GM12864 (cell line): ENCODE results near the gene LPP.

Experiments
- DNase-seq: peaks from one replicate; pipeline ENCODE4 v3.0.0-alpha.2; 2011; ENCODE audit warnings: low read depth
- H3K4me3 ChIP-seq: 2 replicates; pipeline ENCODE4 v1.5.1; 2011; ENCODE audit warnings: mild to moderate bottlenecking, low read depth, low read length, control low read depth
- TF ChIP-seq, protein P1 (sequence below): IDR thresholded peaks from 2 replicates; pipeline ENCODE4 v1.5.1; 2011; ENCODE audit warnings: low read depth, mild to moderate bottlenecking, moderate library complexity, low read length, control low read depth, inconsistent platforms; ENCODE audit errors: missing control alignments

Gene LPP

DNA sequence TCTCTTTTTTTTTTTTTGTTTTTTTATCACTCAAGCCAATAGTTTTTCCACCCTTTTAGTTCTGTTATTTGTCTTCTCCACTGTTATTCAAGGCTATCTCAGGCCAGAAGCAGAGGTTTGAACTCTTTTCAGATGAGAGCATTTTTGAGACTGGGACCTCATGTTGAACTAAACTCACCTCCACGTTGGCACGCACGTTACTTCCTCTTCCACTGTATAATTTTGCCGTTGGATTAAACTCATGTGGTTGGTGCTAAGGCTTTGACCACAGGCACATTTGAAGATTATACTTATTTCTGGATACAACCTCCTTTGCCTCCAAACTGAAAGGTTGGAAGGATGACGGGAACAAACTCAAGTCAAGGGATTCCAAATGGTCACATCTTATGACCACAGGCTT, 516.5 kb downstream of the LPP start:
- TF ChIP-seq, protein P1, sequence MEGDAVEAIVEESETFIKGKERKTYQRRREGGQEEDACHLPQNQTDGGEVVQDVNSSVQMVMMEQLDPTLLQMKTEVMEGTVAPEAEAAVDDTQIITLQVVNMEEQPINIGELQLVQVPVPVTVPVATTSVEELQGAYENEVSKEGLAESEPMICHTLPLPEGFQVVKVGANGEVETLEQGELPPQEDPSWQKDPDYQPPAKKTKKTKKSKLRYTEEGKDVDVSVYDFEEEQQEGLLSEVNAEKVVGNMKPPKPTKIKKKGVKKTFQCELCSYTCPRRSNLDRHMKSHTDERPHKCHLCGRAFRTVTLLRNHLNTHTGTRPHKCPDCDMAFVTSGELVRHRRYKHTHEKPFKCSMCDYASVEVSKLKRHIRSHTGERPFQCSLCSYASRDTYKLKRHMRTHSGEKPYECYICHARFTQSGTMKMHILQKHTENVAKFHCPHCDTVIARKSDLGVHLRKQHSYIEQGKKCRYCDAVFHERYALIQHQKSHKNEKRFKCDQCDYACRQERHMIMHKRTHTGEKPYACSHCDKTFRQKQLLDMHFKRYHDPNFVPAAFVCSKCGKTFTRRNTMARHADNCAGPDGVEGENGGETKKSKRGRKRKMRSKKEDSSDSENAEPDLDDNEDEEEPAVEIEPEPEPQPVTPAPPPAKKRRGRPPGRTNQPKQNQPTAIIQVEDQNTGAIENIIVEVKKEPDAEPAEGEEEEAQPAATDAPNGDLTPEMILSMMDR, result no peak
- H3K4me3 ChIP-seq, result no peak overlapping the region
- no peak for DNase-seq

DNA sequence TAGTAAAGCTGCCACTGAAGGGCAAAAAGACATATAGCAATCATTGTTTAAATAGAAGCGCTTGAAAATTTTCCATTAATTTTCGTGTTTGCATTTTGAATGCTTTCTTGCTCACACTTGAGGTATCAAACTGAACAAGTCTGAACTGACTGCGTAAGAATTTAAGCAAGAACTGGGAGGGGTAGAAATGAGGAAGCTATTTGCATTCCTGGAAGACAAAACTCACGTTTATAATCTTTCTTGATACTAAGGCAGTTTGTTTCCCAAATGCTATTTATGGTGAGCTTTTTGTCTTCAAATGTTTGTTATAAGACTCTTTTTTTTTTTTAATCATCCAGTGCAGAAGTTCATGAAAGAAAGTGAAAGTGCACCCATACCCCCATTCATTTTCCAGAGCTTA, 518.0 kb downstream of the LPP start:
- no peak overlapping the region for H3K4me3 ChIP-seq
- TF ChIP-seq, protein P1, result no peak
- no peak for DNase-seq

DNA sequence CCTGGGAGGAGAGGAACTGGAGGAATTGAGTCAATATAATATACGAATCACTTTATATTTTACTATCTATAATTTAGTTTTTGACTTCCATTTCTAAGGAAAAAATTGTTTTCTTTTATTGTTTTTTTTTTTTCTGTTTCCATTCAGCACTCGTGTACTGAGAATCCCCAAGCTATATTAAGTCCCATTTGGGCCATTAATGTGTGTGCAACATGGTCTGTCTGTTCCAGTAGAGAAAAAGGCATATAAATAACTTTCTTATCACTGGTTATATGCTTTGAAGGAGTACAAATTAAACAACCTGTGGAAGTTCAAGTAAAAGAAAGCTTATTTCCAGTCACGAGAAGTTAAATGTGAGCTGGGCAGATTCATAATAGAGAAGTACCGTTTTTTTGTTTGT, 518.9 kb downstream of the LPP start:
- DNase-seq, result no peak
- no peak overlapping the region for H3K4me3 ChIP-seq
- TF ChIP-seq, protein P1, result no peak

DNA sequence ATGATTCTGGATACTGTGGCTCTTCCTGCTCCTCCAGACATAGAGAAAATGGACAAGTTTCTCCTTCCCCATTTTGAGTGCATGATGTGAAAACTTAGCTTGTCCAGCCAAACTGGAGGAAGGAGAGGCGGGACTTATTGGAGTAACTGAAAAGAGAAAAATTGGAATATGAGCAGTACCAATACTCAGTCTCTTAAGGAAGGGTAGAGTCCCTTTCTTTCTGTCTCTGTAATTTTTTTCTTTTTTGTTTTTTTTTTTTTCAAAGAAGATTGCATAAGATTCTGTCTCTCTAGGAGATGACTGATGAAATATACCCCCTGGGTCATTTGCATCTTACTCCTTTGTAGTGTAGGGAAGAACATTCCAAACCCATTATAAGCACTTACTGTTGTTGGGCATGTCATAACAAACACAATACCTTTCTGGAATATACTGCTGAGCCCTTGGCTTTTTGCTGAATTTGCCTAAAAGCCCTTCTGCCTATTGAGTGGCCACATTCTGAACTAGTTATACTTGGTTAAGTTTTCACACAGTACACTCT, 519.8 kb downstream of the LPP start:
- DNase-seq, result no peak
- TF ChIP-seq, protein P1, result no peak
- H3K4me3 ChIP-seq, result no peak overlapping the region

DNA sequence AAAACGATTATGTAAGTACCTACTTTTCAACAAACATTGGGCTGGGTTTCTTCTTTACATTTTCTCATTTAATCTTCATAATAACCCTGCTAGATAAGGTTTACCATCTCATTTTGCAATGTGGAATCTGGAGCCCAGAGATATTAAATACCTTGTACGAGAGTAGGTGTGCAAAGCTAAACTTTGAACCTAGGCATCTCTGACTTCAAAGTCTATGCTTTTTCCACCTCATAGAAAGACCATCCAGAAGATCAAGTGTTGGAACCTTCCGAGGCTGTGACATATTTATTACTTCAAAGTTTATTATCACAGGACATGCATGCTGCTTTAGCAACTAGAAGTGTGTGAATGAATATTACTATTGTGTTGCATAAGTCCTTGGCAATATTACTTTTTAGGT, 520.6 kb downstream of the LPP start:
- DNase-seq, result no peak
- TF ChIP-seq, protein P1, result no peak
- no peak overlapping the region for H3K4me3 ChIP-seq

DNA sequence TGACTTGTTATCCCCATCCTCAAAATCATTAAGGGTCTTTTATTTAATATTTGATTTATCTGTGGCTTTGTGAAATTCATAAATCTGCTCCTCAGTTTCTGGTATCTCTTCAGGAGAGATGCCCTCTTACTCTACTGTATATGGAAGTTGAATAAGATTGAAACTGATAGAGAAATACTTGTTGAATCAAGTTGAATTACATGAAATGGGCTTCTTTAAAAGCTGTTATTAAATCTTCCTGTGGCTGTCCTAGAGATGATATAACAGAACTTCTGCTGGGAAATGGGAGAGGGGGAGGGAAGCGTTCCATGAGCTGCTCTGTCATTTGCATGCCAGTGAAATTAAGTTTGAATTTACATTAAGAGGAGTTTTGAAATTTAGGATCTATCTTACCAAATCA, 523.4 kb downstream of the LPP start:
- no peak overlapping the region for H3K4me3 ChIP-seq
- no peak for DNase-seq
- TF ChIP-seq, protein P1, result no peak

DNA sequence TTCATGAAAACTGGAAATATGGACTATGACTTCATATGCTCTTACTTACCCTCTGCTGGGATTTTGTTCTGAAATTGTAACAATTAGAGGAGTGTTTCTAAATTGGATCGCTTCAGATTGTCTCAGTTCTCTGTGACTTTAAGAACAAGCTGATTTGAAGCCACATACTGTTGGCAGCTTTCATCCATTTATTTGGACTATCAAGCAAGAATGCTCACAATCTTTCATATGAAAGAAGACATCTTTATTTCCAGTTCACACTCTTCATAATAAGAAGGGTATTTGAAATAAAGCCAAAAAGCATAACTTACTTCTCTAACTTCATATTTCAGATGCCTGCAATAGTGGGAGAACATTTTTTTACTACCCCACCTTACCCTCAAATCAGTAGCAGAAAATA, 526.2 kb downstream of the LPP start:
- no peak for DNase-seq
- no peak overlapping the region for H3K4me3 ChIP-seq
- TF ChIP-seq, protein P1, result no peak
